Peyer's patch (tissue), 4 donors: ENCODE measurements around the gene PCGF3. TPM values are rescaled to one million over a fixed set of nuclear protein-coding genes. Genes with fewer than 3 reads are reported as not detected.
A peak's percentile ranks its signal among the peaks of the same experiment; 100 is the strongest.
"Not testable (repeated sequence)": the region's sequence is repeated elsewhere in the genome, so short reads cannot be mapped to it uniquely, and the experiment has no call there.

Experiments used
- DNase-seq, 3 donors: peaks; one replicate each; pipeline ENCODE4 v3.0.0-alpha.2; 2017 to 2019
- H3K27ac ChIP-seq, 4 donors: fragments of 200-600 bp; sonication (generic); one replicate each; pipeline ENCODE4 v1.5.1; 2016 to 2019
- H3K27me3 ChIP-seq, 2 donors: fragments of 200-600 bp; sonication (generic); one replicate each; pipeline ENCODE4 v1.5.1; 2019
- H3K36me3 ChIP-seq, 3 donors: fragments of 200-600 bp; sonication (generic); one replicate each; pipeline ENCODE4 v1.5.1; 2016 to 2019
- H3K4me1 ChIP-seq, 4 donors: fragments of 200-600 bp; sonication (generic); one replicate each; pipeline ENCODE4 v1.5.1; 2016 to 2019
- H3K4me3 ChIP-seq, 4 donors: fragments of 200-600 bp; sonication (generic); 1 replicate in 3 of 4; 2 replicates in 1 of 4; pipeline ENCODE4 v1.5.1; 2016 to 2019; ENCODE audit warnings: mild to moderate bottlenecking in 1 of 4
- H3K9me3 ChIP-seq, 4 donors: fragments of 200-600 bp; sonication (generic); one replicate each; pipeline ENCODE4 v1.5.1; 2016 to 2019; ENCODE audit warnings: mild to moderate bottlenecking in 1 of 4
- POLR2A ChIP-seq, 2 donors: fragments of 450-650 bp; IDR thresholded peaks; one replicate each; pipeline ENCODE4 v1.5.1; 2017; ENCODE audit warnings: antibody characterized with exemption in 2 of 2, mild to moderate bottlenecking in 2 of 2, moderate library complexity in 2 of 2
- total RNA-seq, 4 donors: library from RNA; depleted of rRNA; stranded (reverse); fragments of >200 nt; gene quantifications; one replicate each; pipeline ENCODE4 v1.1.0, GENCODE V29; 2016
- TF ChIP-seq, protein P1 (sequence below), 6 experiments: fragments of 450-650 bp in 4 of 6; fragments of 200-600 bp in 2 of 6; sonication (generic) in 1 of 6; IDR thresholded peaks; one replicate each; pipeline ENCODE4 v1.5.1; 2017 to 2019; ENCODE audit warnings: antibody characterized with exemption in 6 of 6, mild to moderate bottlenecking in 3 of 6, moderate library complexity in 1 of 6

PCGF3 gene
- total RNA-seq, 4 donors from 2014 or later = 58.3 to 168 (median 93.0) TPM

DNA sequence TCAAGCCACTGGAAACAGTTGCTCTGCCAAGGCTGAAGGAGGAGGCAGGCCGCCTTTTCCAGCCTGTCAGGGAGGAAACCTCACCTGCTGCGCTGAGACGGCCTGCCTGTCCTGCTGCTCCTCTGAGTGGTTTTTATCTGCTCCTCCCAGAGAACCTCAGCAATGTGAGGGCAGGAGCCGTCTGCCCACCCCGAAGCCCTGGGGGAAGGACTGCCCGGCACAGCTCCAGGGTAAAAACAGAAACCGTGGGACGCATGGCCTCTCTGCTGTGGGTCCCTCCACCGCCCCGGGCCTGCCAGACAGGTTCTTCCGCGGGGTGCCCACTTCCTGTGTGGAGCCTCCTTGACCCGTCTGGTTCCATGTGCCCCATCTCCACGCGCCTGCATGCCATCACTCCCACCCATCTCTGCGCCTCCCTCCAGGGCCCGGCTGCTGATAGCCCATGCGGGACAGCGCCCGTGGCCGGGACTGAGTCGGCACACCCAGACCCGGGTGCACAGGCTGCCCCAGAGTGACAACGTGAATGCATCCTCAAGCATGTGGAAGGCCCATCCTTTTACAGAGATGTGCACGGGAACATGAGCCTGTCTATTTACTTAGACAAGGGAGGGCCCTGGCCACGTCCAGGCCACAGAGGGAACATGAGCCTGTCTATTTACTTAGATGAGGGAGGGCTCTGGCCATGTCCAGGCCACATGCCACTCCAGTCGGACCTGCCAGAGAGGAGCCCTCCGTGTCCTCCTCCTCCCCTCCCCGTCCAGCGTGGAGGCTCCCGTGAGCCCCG, 12.7 kb upstream of the PCGF3 start:
- H3K4me3 ChIP-seq = no peak overlapping the region
- no peaks in the 10 kb centered on the region for H3K27me3 ChIP-seq
- no peak overlapping the region for H3K27ac ChIP-seq
- no peaks in the 10 kb centered on the region for H3K36me3 ChIP-seq
- H3K9me3 ChIP-seq = no peaks in the 10 kb centered on the region
- H3K4me1 ChIP-seq = peaks cover 0 to 18% (median 3%) of the 10 kb centered on the region in 4 donors
- no peak for DNase-seq
- no peak for TF ChIP-seq POLR2A (IDR thresholded peaks at IDR 0.05)
- TF ChIP-seq, protein P1, sequence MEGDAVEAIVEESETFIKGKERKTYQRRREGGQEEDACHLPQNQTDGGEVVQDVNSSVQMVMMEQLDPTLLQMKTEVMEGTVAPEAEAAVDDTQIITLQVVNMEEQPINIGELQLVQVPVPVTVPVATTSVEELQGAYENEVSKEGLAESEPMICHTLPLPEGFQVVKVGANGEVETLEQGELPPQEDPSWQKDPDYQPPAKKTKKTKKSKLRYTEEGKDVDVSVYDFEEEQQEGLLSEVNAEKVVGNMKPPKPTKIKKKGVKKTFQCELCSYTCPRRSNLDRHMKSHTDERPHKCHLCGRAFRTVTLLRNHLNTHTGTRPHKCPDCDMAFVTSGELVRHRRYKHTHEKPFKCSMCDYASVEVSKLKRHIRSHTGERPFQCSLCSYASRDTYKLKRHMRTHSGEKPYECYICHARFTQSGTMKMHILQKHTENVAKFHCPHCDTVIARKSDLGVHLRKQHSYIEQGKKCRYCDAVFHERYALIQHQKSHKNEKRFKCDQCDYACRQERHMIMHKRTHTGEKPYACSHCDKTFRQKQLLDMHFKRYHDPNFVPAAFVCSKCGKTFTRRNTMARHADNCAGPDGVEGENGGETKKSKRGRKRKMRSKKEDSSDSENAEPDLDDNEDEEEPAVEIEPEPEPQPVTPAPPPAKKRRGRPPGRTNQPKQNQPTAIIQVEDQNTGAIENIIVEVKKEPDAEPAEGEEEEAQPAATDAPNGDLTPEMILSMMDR (IDR thresholded peaks at IDR 0.05) = no peak

DNA sequence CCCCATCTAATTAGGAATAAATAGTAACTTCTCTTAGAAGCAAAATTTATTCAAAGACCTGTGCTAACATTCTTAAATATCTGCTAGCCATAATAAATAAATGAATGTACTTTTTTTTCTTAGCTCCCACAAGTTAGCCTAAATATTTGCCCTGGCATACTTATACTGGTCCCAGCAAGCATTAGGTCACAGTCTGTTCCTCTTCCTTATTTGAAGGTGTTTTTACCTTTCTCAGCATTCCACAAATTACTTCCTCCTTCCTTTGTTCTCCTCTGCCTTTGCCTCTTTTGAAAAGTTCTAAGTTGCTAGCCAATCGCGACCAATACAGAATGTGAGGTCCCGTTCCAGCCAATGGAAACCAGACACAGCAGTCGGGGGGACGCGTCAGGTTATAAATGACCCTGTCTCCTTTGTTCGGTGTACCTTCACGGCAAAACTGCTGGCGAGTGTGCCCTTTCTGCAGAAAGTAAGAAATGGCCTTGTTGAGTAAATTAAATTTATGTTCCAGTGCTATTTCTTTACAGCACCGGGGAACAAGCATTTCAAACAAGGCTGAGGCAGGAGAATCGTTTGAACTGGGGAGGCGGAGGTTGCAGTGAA, 11.2 kb upstream of the PCGF3 start:
- not testable (repeated sequence) for H3K36me3 ChIP-seq, H3K27me3 ChIP-seq, H3K9me3 ChIP-seq, H3K27ac ChIP-seq, H3K4me3 ChIP-seq, H3K4me1 ChIP-seq, DNase-seq

DNA sequence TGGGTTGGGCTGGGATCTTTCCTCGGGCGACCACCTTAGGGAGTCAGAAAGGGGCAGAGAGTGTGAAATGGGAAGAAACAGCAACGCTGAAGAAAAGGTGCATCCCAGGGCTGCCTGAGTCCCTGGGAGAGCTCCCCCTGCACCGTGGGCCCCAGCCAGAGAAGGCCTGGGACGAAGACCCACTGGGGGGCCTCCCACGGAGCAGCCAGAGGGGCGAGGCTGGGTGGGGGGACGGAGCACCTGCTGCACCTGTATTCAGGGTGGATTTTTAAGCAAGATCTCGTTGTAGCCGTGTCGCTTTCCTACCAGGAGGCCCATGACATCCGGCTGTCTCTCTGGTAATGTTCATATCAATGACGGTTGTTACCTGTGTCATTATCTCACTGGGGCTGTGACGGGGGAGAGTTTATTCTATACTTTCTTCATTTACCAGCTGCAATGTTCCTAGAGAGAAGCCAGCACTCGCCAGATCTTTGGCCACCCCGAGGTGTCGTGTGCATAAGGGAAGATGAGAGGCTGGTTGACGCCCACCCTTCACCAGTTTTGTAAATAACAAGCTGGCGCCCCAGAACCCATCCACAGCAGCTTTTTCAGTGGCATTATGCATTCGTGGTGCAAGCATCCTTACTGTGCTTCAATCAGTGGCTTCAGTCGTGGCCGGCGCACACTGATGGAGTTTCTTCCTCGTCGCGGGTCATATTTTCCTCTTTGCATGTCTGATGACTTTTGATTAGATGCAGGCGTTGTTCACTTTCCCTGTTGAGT, 5.6 kb upstream of the PCGF3 start:
- H3K36me3 ChIP-seq = no peaks in the 10 kb centered on the region
- no peaks in the 10 kb centered on the region for H3K27me3 ChIP-seq
- H3K4me1 ChIP-seq = peaks cover 0 to 8% (median 3%) of the 10 kb centered on the region in 4 donors
- no peak for TF ChIP-seq POLR2A (IDR thresholded peaks at IDR 0.05)
- TF ChIP-seq, protein P1 (IDR thresholded peaks at IDR 0.05) = no peak
- H3K9me3 ChIP-seq = no peaks in the 10 kb centered on the region
- DNase-seq = no peak
- H3K4me3 ChIP-seq = no peak overlapping the region
- peak overlapping the region in 3 of 4 donors; percentile 55 to 71 (median 61) for H3K27ac ChIP-seq

DNA sequence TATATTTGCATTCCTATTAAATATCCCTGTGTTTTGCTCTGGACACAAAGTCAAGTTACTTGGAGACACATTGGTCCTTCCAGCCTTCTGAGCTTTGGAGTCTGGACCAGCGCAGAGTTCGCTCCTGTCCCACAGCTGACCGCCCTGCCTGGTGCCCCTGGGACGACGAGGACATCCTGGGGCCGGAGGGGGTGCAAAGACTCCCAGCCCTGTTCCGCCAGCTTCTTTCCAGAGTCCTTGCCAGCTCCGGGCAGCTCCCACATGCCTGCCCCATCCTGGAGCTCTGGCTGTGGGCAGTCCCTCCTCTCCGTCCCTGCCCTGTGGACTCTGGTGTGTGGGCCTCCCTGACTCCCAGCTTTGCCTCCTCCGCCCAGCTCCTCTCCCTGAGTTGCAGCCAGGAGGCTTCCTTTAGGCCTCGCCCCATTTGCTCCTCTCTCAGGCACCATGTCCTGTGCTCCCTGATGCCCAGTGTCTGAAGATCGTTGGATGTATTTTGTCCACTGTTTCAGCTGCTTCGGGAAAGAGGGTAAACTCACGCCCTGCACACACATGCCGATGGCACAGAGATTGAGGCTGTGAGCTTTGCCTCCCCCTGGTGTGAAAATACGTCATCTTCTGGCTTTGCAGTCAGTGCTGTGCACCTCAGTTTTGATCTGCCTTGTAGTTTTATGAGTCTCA, 4.9 kb upstream of the PCGF3 start:
- no peaks in the 10 kb centered on the region for H3K27me3 ChIP-seq
- no peak overlapping the region for H3K27ac ChIP-seq
- H3K4me1 ChIP-seq = peaks cover 0 to 12% (median 4%) of the 10 kb centered on the region in 4 donors
- H3K9me3 ChIP-seq = no peaks in the 10 kb centered on the region
- TF ChIP-seq, protein P1 (IDR thresholded peaks at IDR 0.05) = no peak
- no peak for TF ChIP-seq POLR2A (IDR thresholded peaks at IDR 0.05)
- no peaks in the 10 kb centered on the region for H3K36me3 ChIP-seq
- H3K4me3 ChIP-seq = no peak overlapping the region
- no peak for DNase-seq

DNA sequence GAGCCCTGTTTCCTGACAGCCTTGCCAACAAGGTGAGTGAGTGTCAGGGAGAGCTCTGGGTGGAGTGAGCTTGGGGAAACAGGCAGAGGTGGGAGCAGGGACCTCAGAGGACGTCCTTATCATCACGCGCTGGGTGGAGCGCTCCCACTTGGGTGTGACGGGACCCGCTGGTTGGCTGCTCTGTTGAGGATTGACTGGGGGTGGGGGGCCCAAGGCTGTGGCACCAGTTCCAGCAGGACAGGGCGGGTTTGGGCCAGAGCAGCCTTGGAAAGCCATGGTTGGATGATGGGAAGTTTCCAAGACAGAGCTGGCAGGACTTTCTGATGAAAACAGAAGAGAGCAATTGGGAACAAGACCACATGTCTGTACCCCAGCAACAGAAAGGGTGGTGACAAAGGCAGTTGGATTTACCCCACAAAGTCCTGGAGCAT, 3.0 kb upstream of the PCGF3 start:
- Histone ChIP-seq H3K27me3 (no peaks in the 10 kb centered on the region), H3K4me1 (peaks cover 3 to 25% (median 13%) of the 10 kb centered on the region in 4 donors), H3K4me3 (no peak overlapping the region), H3K9me3 (no peaks in the 10 kb centered on the region), H3K27ac (no peak overlapping the region), H3K36me3 (no peaks in the 10 kb centered on the region)
- TF ChIP-seq POLR2A (IDR thresholded peaks at IDR 0.05) = no peak
- TF ChIP-seq, protein P1 (IDR thresholded peaks at IDR 0.05) = no peak
- no peak for DNase-seq
